Endothelial cell of umbilical vein (primary cell): ENCODE measurements around the gene GET4. TPM values are rescaled to one million over a fixed set of nuclear protein-coding genes. Genes with fewer than 3 reads are reported as not detected.

Experiments
- BruUV-seq: library from RNA; stranded (reverse); fragments of 400-500 nt; replicated peaks from 2 replicates; lab custom pipeline; 2021; lab: Mats Ljungman, UMichigan
- CTCF ChIA-PET: fragments of 300-600, 350-600 bp; sonication (Branson Sonifier 250); formaldehyde crosslinking; loops from one replicate; lab custom pipeline; 2021; ENCODE audit warnings: antibody characterized with exemption, inconsistent platforms; lab: Charles Lee
- POLR2A ChIA-PET: fragments of 300-600, 350-600 bp; sonication (Branson Sonifier 250); formaldehyde crosslinking; loops from one replicate; lab custom pipeline; 2021; ENCODE audit warnings: antibody characterized with exemption, inconsistent platforms; lab: Charles Lee
- DNase-seq: peaks from one replicate; pipeline ENCODE4 v3.0.0-alpha.2; 2011; ENCODE audit warnings: low read depth, low spot score
- FAIRE-seq: peaks from 2 replicates; lab custom pipeline; 2011; peaks lifted over from hg19 to GRCh38; lab: Jason Lieb, UNC
- H2AFZ ChIP-seq: 2 replicates; pipeline ENCODE4 v1.6.0; 2012; ENCODE audit warnings: low read depth, low read length, control low read depth, inconsistent platforms
- H3K27ac ChIP-seq: 2 replicates; pipeline ENCODE4 v1.5.1; 2011; ENCODE audit warnings: low read depth, mild to moderate bottlenecking, control low read depth, low read length, moderate library complexity; ENCODE audit not compliant: insufficient read depth
- H3K27me3 ChIP-seq, 2 experiments: 2 replicates each; pipeline versions ENCODE4 v1.6.0 to v1.6.1; 2011; ENCODE audit warnings: low read length in 2 of 2, mixed read lengths in 1 of 2; ENCODE audit not compliant: control insufficient read depth in 2 of 2, insufficient read depth in 2 of 2
- H3K36me3 ChIP-seq, 2 experiments: 2 replicates in 1 of 2; 3 replicates in 1 of 2; pipeline ENCODE4 v1.5.1; 2011; ENCODE audit warnings: low read length in 2 of 2, mild to moderate bottlenecking in 1 of 2, moderate library complexity in 1 of 2; ENCODE audit not compliant: control insufficient read depth in 2 of 2, insufficient read depth in 2 of 2; ENCODE audit errors: extremely low read depth in 1 of 2
- H3K4me1 ChIP-seq: 3 replicates; pipeline ENCODE4 v1.5.1; 2011; ENCODE audit warnings: mild to moderate bottlenecking, low read length; ENCODE audit not compliant: control insufficient read depth, insufficient read depth; ENCODE audit errors: extremely low read depth
- H3K4me2 ChIP-seq: 2 replicates; pipeline ENCODE4 v1.6.1; 2011; ENCODE audit warnings: low read length, control low read depth, mixed read lengths; ENCODE audit not compliant: insufficient read depth
- H3K4me3 ChIP-seq, 3 experiments: fragments of 200-600 bp in 1 of 3; sonication (generic), shearing (Covaris generic) in 1 of 3; replicated peaks in 1 of 3; 2 replicates each; pipeline ENCODE4 v1.5.1; 2011 to 2016; ENCODE audit warnings: control low read depth in 3 of 3, low read length in 3 of 3, mild to moderate bottlenecking in 2 of 3, inconsistent platforms in 1 of 3, low read depth in 1 of 3, moderate library complexity in 1 of 3; ENCODE audit not compliant: insufficient read depth in 1 of 3
- H3K79me2 ChIP-seq: 2 replicates; pipeline ENCODE4 v1.6.0; 2012; ENCODE audit warnings: low read length, inconsistent platforms; ENCODE audit not compliant: control insufficient read depth, insufficient read depth
- H3K9ac ChIP-seq: replicated peaks from 2 replicates; pipeline ENCODE3; 2011; ENCODE audit warnings: low read length, control low read depth; ENCODE audit not compliant: insufficient read depth; ENCODE audit errors: extremely low read depth
- H3K9me1 ChIP-seq: replicated peaks from 3 replicates; pipeline ENCODE4 v1.6.0; 2011; ENCODE audit warnings: mild to moderate bottlenecking, low read length; ENCODE audit not compliant: control insufficient read depth, insufficient read depth; ENCODE audit errors: extremely low read depth
- H3K9me3 ChIP-seq: replicated peaks from 2 replicates; pipeline ENCODE4 v1.5.1; 2012; ENCODE audit warnings: low read length, inconsistent platforms; ENCODE audit not compliant: control insufficient read depth, insufficient read depth
- H4K20me1 ChIP-seq: replicated peaks from 2 replicates; pipeline ENCODE3; 2011; ENCODE audit warnings: mild to moderate bottlenecking, low read length; ENCODE audit not compliant: control insufficient read depth, insufficient read depth; ENCODE audit errors: extremely low read depth
- CTCF ChIP-seq, 2 donors: IDR thresholded peaks; 1 replicate in 1 of 2; 2 replicates in 1 of 2; pipeline ENCODE4 v1.5.1; 2011; ENCODE audit warnings: low read length in 2 of 2, mild to moderate bottlenecking in 2 of 2, moderate library complexity in 2 of 2, control low read depth in 1 of 2, inconsistent platforms in 1 of 2, low read depth in 1 of 2; ENCODE audit not compliant: insufficient read depth in 1 of 2; ENCODE audit errors: extremely low read depth in 1 of 2
- EZH2 ChIP-seq: IDR thresholded peaks from 2 replicates; pipeline ENCODE4 v1.6.1; 2012; ENCODE audit warnings: borderline replicate concordance, low read depth, mild to moderate bottlenecking, moderate library complexity, low read length, inconsistent platforms; ENCODE audit not compliant: severe bottlenecking
- FOS ChIP-seq: IDR thresholded peaks from 2 replicates; pipeline ENCODE4 v1.6.1; 2011; ENCODE audit warnings: mild to moderate bottlenecking, low read length, moderate library complexity, borderline replicate concordance; ENCODE audit not compliant: insufficient read depth
- GATA2 ChIP-seq: IDR thresholded peaks from 2 replicates; pipeline ENCODE4 v1.7.0; 2011; ENCODE audit warnings: low read depth, mild to moderate bottlenecking, moderate library complexity, mixed read lengths, low read length; ENCODE audit not compliant: insufficient read length, insufficient read depth
- JUN ChIP-seq: IDR thresholded peaks from 2 replicates; pipeline ENCODE4 v1.6.1; 2011; ENCODE audit warnings: borderline replicate concordance, low read depth; ENCODE audit not compliant: insufficient read length, insufficient read depth
- MAX ChIP-seq: IDR thresholded peaks from 2 replicates; pipeline ENCODE4 v1.6.1; 2011; ENCODE audit not compliant: insufficient read depth, insufficient read length
- MYC ChIP-seq: IDR thresholded peaks from one replicate; pipeline ENCODE4 v1.6.1; 2011; ENCODE audit warnings: mild to moderate bottlenecking, low read depth, low read length
- POLR2A ChIP-seq: IDR thresholded peaks from 2 replicates; pipeline ENCODE4 v1.6.1; 2012; ENCODE audit warnings: low read depth, mild to moderate bottlenecking, control low read depth, low read length
- POLR2AphosphoS5 ChIP-seq: IDR thresholded peaks from 2 replicates; pipeline ENCODE4 v1.6.1; 2012; ENCODE audit warnings: low read depth, mild to moderate bottlenecking, control low read depth, low read length, moderate library complexity; ENCODE audit not compliant: insufficient read depth
- dilution Hi-C: fragments of 300-500 bp; cut with MboI; formaldehyde crosslinking; loops from one replicate; pipeline ENCODE4 v1.15.0; 2019; ENCODE audit warnings: low sequenced_read_pairs; ENCODE audit not compliant: extremely low pct_ligation_motif_present
- intact Hi-C: fragments of 100-400 bp; cut with micrococcal nuclease; formaldehyde crosslinking; loops from one replicate; pipeline ENCODE4 v1.10.0; 2022
- polyA plus RNA-seq, 4 experiments: library from polyadenylated mRNA; depleted of rRNA in 3 of 4; stranded (reverse) in 3 of 4; unstranded in 1 of 4; fragments of >200 nt; gene quantifications; 2 replicates each; pipeline versions ENCODE4 v1.2.1 to v1.2.3, GENCODE V29; 2011 to 2012; ENCODE audit warnings: missing spikeins in 1 of 4
- total RNA-seq: library from RNA; stranded (reverse); gene quantifications from 2 replicates; pipeline ENCODE4 v1.2.3, GENCODE V29; 2021

GET4 gene
- total and polyA plus RNA-seq, 2 donors (not counting 3 experiments of a cell fraction or from before 2014, with no cell fraction given), result 48.4 to 58.1 TPM

- no TSS peak for BruUV-seq
- Histone ChIP-seq H3K27ac (no peak overlapping the region), H3K9me3 (no peaks in the 10 kb centered on the region), H3K27me3 (peaks cover 3 to 5% of the 10 kb centered on the region in 2 experiments), H3K9me1 (no peaks in the 10 kb centered on the region), H2AFZ (peak overlapping the region; percentile 60), H3K79me2 (no peaks in the 10 kb centered on the region), H3K4me3 (no peak overlapping the region), H3K4me1 (peaks cover 6% of the 10 kb centered on the region), H4K20me1 (no peaks in the 10 kb centered on the region), H3K36me3 (no peaks in the 10 kb centered on the region), H3K4me2 (no peak overlapping the region), H3K9ac (no peak overlapping the region)
- dilution Hi-C loops, result no loop called here
- DNase-seq (peak; percentile 55), FAIRE-seq (peak; percentile 82)
- POLR2A ChIA-PET, result no interaction called here
- TF ChIP-seq JUN (no peak), CTCF (IDR thresholded peaks at IDR 0.05; ENCODE audit: extremely low read depth in 1 of 2, insufficient read depth in 1 of 2, low read depth in 1 of 2, low read length in 2 of 2) (no peak)
- intact Hi-C loops, result loop anchor here (1.0 kb wide), 1 partner anchor 25 kb away; the partner anchor contains the start of gene GET4
- CTCF ChIA-PET, result interaction anchor here (0.7 to 1.1 kb wide), 5 partner anchors 10 to 275 kb away, joined by 3 to 4 read pairs (median 3); no protein-coding TSS in a partner anchor
Measured at GRCh38 chr7:901388-902154, 25.2 kb downstream of the GET4 start.

GRCh38 chr7:902996-903395 lies 26.6 kb downstream of the GET4 start:
- intact Hi-C loops (no loop called here), dilution Hi-C loops (no loop called here)
- FAIRE-seq (no peak), DNase-seq (no peak)
- H2AFZ ChIP-seq, result no peak overlapping the region
- H3K9me1 ChIP-seq, result no peaks in the 10 kb centered on the region
- peaks cover 3 to 5% of the 10 kb centered on the region in 2 experiments for H3K27me3 ChIP-seq
- no peak overlapping the region for H3K9ac ChIP-seq
- H4K20me1 ChIP-seq, result no peaks in the 10 kb centered on the region
- no peak overlapping the region for H3K27ac ChIP-seq
- H3K9me3 ChIP-seq, result no peaks in the 10 kb centered on the region
- H3K79me2 ChIP-seq, result no peaks in the 10 kb centered on the region
- ChIA-PET POLR2A (no interaction called here), CTCF (no interaction called here)
- H3K4me1 ChIP-seq, result peaks cover 2% of the 10 kb centered on the region
- no peak for TF ChIP-seq MYC
- TF ChIP-seq EZH2, result no peak
- no peak for TF ChIP-seq CTCF (IDR thresholded peaks at IDR 0.05; ENCODE audit: extremely low read depth in 1 of 2, insufficient read depth in 1 of 2, low read depth in 1 of 2, low read length in 2 of 2)
- TF ChIP-seq JUN, result no peak
- no peak for TF ChIP-seq FOS
- no peak for TF ChIP-seq MAX
- no peak for TF ChIP-seq GATA2
- no peak for TF ChIP-seq POLR2A
- TF ChIP-seq POLR2AphosphoS5, result no peak
- H3K36me3 ChIP-seq, result no peaks in the 10 kb centered on the region
- BruUV-seq, result no TSS peak
- H3K4me3 ChIP-seq, result no peak overlapping the region
- no peak overlapping the region for H3K4me2 ChIP-seq
